ENCODE results near the gene PSME1. TPM values are rescaled to one million over a fixed set of nuclear protein-coding genes. Genes with fewer than 3 reads are reported as not detected.
A peak's percentile ranks its signal among the peaks of the same experiment; 100 is the strongest.

Gene PSME1
- total RNA-seq, 2 donors from 2014 or later = 68.6 to 108 TPM

DNA sequence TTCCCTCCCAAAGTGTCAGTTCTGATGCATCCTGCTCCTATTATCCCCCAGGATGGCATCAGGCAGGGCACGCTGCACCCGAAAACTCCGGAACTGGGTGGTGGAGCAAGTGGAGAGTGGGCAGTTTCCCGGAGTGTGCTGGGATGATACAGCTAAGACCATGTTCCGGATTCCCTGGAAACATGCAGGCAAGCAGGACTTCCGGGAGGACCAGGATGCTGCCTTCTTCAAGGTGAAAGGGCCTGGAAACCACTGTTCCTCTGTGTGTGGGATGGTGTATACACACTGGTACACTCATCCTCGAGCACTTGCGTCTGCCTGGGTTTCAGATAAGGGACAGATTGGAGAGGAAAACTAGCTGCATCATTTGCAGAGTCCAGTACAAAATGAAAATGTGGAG lies 26.1 kb downstream of the PSME1 start:
- H3K4me1 ChIP-seq (ENCODE audit: control insufficient read depth, insufficient read depth, low read length) = peaks cover 6% of the 10 kb centered on the region
- 92 to 100% methylated on average over 3 to 8 of the region's 8 CpGs for WGBS, 2 experiments (ENCODE audit: insufficient coverage in 1 of 2, insufficient read length in 1 of 2)
- H3K9me3 Mint-ChIP-seq = no peaks in the 10 kb centered on the region
- peaks cover 10% of the 10 kb centered on the region for H3K4me1 Mint-ChIP-seq
- no peak overlapping the region for H3K27ac ChIP-seq (ENCODE audit: low read depth, low read length)
- no peaks in the 10 kb centered on the region for H3K27me3 ChIP-seq (ENCODE audit: control insufficient read depth, insufficient read depth, low read length, poor library complexity, severe bottlenecking)
- H3K9me3 ChIP-seq (ENCODE audit: control insufficient read depth, low read length) = no peaks in the 10 kb centered on the region
- DNase-seq = no peak
- no peaks in the 10 kb centered on the region for H3K27me3 Mint-ChIP-seq (ENCODE audit: insufficient read depth)
- peak overlapping the region; percentile 52 for H3K4me3 Mint-ChIP-seq
- TF ChIP-seq, protein P1, sequence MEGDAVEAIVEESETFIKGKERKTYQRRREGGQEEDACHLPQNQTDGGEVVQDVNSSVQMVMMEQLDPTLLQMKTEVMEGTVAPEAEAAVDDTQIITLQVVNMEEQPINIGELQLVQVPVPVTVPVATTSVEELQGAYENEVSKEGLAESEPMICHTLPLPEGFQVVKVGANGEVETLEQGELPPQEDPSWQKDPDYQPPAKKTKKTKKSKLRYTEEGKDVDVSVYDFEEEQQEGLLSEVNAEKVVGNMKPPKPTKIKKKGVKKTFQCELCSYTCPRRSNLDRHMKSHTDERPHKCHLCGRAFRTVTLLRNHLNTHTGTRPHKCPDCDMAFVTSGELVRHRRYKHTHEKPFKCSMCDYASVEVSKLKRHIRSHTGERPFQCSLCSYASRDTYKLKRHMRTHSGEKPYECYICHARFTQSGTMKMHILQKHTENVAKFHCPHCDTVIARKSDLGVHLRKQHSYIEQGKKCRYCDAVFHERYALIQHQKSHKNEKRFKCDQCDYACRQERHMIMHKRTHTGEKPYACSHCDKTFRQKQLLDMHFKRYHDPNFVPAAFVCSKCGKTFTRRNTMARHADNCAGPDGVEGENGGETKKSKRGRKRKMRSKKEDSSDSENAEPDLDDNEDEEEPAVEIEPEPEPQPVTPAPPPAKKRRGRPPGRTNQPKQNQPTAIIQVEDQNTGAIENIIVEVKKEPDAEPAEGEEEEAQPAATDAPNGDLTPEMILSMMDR (conservative IDR thresholded peaks at IDR 0.05) = no peak
- peaks cover 49% of the 10 kb centered on the region for H3K36me3 ChIP-seq (ENCODE audit: control insufficient read depth, insufficient read depth, low read length)
- no peak overlapping the region for H3K9ac ChIP-seq (ENCODE audit: extremely low read depth, low read length, poor library complexity, severe bottlenecking)
- H3K4me3 ChIP-seq (ENCODE audit: low read length) = peak overlapping the region; percentile 72
- H3K36me3 Mint-ChIP-seq (ENCODE audit: low read depth) = peaks cover 58% of the 10 kb centered on the region
- H3K27ac Mint-ChIP-seq = peak overlapping the region; percentile 89

DNA sequence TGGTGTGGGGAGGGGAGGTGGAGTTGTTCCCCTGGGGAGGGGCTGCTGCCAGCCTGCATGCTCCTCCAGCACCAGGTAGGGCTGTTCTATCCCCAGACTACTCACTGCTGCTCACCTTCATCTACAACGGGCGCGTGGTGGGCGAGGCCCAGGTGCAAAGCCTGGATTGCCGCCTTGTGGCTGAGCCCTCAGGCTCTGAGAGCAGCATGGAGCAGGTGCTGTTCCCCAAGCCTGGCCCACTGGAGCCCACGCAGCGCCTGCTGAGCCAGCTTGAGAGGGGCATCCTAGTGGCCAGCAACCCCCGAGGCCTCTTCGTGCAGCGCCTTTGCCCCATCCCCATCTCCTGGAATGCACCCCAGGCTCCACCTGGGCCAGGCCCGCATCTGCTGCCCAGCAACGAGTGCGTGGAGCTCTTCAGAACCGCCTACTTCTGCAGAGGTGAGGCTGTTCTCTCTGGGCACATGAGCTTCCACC lies 28.6 kb downstream of the PSME1 start:
- DNase-seq = no peak
- TF ChIP-seq, protein P1 (conservative IDR thresholded peaks at IDR 0.05) = no peak
- Mint-ChIP-seq H3K27me3 (ENCODE audit: insufficient read depth) (no peaks in the 10 kb centered on the region), H3K4me1 (peaks cover 10% of the 10 kb centered on the region), H3K4me3 (no peak overlapping the region), H3K9me3 (no peaks in the 10 kb centered on the region), H3K27ac (no peak overlapping the region), H3K36me3 (ENCODE audit: low read depth) (peaks cover 41% of the 10 kb centered on the region)
- 92 to 93% methylated on average over 9 to 14 of the region's 14 CpGs for WGBS, 2 experiments (ENCODE audit: insufficient coverage in 1 of 2, insufficient read length in 1 of 2)
- Histone ChIP-seq H3K27me3 (ENCODE audit: control insufficient read depth, insufficient read depth, low read length, poor library complexity, severe bottlenecking) (no peaks in the 10 kb centered on the region), H3K4me1 (ENCODE audit: control insufficient read depth, insufficient read depth, low read length) (peaks cover 6% of the 10 kb centered on the region), H3K4me3 (ENCODE audit: low read length) (no peak overlapping the region), H3K9ac (ENCODE audit: extremely low read depth, low read length, poor library complexity, severe bottlenecking) (no peak overlapping the region), H3K27ac (ENCODE audit: low read depth, low read length) (no peak overlapping the region), H3K36me3 (ENCODE audit: control insufficient read depth, insufficient read depth, low read length) (peaks cover 34% of the 10 kb centered on the region), H3K9me3 (ENCODE audit: control insufficient read depth, low read length) (no peaks in the 10 kb centered on the region)

DNA sequence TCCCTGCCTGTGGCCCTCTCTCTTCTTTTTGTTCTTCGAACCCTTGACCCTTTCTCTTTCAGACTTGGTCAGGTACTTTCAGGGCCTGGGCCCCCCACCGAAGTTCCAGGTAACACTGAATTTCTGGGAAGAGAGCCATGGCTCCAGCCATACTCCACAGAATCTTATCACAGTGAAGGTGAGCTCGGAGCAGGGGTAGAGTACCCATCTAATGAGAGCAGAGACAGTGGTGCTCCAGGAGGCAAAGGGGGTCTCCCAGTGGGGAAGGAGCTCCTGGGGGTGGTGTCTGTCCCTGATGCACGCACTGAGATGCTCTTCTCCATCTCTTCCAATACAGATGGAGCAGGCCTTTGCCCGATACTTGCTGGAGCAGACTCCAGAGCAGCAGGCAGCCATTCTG lies 29.8 kb downstream of the PSME1 start:
- Mint-ChIP-seq H3K27me3 (ENCODE audit: insufficient read depth) (no peaks in the 10 kb centered on the region), H3K4me3 (no peak overlapping the region), H3K27ac (no peak overlapping the region), H3K4me1 (peaks cover 9% of the 10 kb centered on the region), H3K9me3 (no peaks in the 10 kb centered on the region), H3K36me3 (ENCODE audit: low read depth) (peaks cover 32% of the 10 kb centered on the region)
- 75 to 87% methylated on average over 1 to 5 of the region's 5 CpGs for WGBS, 2 experiments (ENCODE audit: insufficient coverage in 1 of 2, insufficient read length in 1 of 2)
- no peaks in the 10 kb centered on the region for H3K9me3 ChIP-seq (ENCODE audit: control insufficient read depth, low read length)
- no peak overlapping the region for H3K9ac ChIP-seq (ENCODE audit: extremely low read depth, low read length, poor library complexity, severe bottlenecking)
- H3K4me1 ChIP-seq (ENCODE audit: control insufficient read depth, insufficient read depth, low read length) = peaks cover 4% of the 10 kb centered on the region
- TF ChIP-seq, protein P1 (conservative IDR thresholded peaks at IDR 0.05) = no peak
- peaks cover 22% of the 10 kb centered on the region for H3K36me3 ChIP-seq (ENCODE audit: control insufficient read depth, insufficient read depth, low read length)
- no peak for DNase-seq
- H3K27ac ChIP-seq (ENCODE audit: low read depth, low read length) = no peak overlapping the region
- H3K4me3 ChIP-seq (ENCODE audit: low read length) = no peak overlapping the region
- no peaks in the 10 kb centered on the region for H3K27me3 ChIP-seq (ENCODE audit: control insufficient read depth, insufficient read depth, low read length, poor library complexity, severe bottlenecking)

Data from endodermal cell (in vitro differentiated cells).